ENCODE results near the gene SLC26A5. TPM values are rescaled to one million over a fixed set of nuclear protein-coding genes. Genes with fewer than 3 reads are reported as not detected.
A peak's percentile ranks its signal among the peaks of the same experiment; 100 is the strongest.

SLC26A5 gene
- total and polyA plus RNA-seq, 10 of the 15 experiments (the other 5 are each of a cell fraction or from before 2014, with no cell fraction given): 0.03 TPM; not detected in 9

DNA sequence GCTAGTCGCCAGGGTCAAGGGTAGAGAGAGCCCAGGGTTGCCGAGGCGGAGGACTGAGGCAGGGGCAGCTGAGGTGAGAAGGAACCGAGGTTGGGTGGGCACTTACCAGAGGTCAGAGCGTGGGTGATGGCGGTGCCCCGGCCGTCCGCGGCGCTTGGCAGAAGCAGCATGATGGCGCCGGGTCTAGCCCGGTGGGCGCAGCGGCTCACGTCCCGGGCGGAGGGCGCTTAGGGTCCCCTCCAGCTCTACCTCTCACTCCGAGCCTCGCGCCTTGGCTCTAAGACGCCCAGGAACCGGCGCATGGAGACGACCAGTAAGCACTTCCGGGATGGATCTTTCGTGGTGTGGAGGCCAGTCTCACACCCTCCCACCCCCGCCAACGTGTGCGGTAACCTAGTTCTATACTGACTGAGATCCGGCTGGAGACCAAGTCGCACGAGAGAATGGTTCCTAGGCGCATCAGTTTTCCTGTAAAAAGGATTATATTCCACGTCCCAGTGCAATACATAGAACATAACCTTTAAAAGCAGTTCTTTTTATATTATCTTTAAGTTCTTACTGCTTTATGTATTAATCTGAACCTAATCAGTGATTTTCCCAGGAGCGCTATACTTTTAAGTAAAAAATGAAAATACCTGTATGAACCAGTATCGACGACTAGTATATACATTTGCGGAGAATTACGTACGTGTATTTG lies 101.4 kb downstream of the SLC26A5 start, which contains the start of gene DNAJC2 (continued):
- TF ChIP-seq SREBF2 (IDR thresholded peaks at IDR 0.05; ENCODE audit: low read length) (no peak), NR2F1 (conservative IDR thresholded peaks at IDR 0.05) (peak; percentile 90), NR2C2 (IDR thresholded peaks at IDR 0.05; ENCODE audit: borderline replicate concordance, control insufficient read depth, insufficient read length, low read depth) (no peak), SUZ12 (IDR thresholded peaks at IDR 0.05; ENCODE audit: unreplicated experiment) (no peak), KDM1A (IDR thresholded peaks at IDR 0.05; ENCODE audit: borderline replicate concordance) (no peak), ZBTB40 (IDR thresholded peaks at IDR 0.05; ENCODE audit: borderline replicate concordance) (peak; percentile 97), ZNF622 (IDR thresholded peaks at IDR 0.05) (no peak), ZSCAN29 (IDR thresholded peaks at IDR 0.05) (no peak), MYC (IDR thresholded peaks at IDR 0.05; ENCODE audit: insufficient read depth, insufficient read length, insufficient replicate concordance, low read length, severe bottlenecking) (peak; percentile 94), DPF2 (IDR thresholded peaks at IDR 0.05) (peak; percentile 37; the same call in 1 of the 2 replicates), LARP7 (IDR thresholded peaks at IDR 0.05) (peak; percentile 84)

Data from GM12878 (cell line).